H1 (cell line): ENCODE measurements around the gene ZSCAN16. TPM values are rescaled to one million over a fixed set of nuclear protein-coding genes. Genes with fewer than 3 reads are reported as not detected.

Source experiments
- EGR1 ChIP-seq: IDR thresholded peaks from 2 replicates; pipeline ENCODE4 v1.6.1; 2011; ENCODE audit warnings: low read depth, low read length, borderline replicate concordance
- KDM1A ChIP-seq: fragments of 200-600, 300-600 bp; sonication (generic); IDR thresholded peaks from 2 replicates; pipeline ENCODE4 v1.7.1; 2016; ENCODE audit warnings: mild to moderate bottlenecking, low read length, borderline replicate concordance
- KDM5A ChIP-seq: fragments of 200-600 bp; IDR thresholded peaks from 2 replicates; pipeline ENCODE4 v1.7.1; 2012; ENCODE audit warnings: mild to moderate bottlenecking, low read length, inconsistent platforms, mixed read lengths
- MAX ChIP-seq: IDR thresholded peaks from 2 replicates; pipeline ENCODE4 v1.6.1; 2012; ENCODE audit warnings: inconsistent platforms
- RNF2 ChIP-seq: fragments of 200-900, 300-1000 bp; sonication (generic); IDR thresholded peaks from 2 replicates; pipeline ENCODE4 v1.7.1; 2016; ENCODE audit warnings: borderline replicate concordance, low read depth, mild to moderate bottlenecking, antibody characterized with exemption, low read length; ENCODE audit not compliant: poor library complexity, severe bottlenecking; ENCODE audit errors: missing control alignments
- SUZ12 ChIP-seq: fragments of 200-600 bp; sonication (generic); IDR thresholded peaks from 2 replicates; pipeline ENCODE4 v1.6.1; 2012; ENCODE audit warnings: mild to moderate bottlenecking, inconsistent platforms, low read length, moderate library complexity, mixed read lengths
- TEAD4 ChIP-seq: IDR thresholded peaks from 2 replicates; pipeline ENCODE4 v1.6.1; 2012; ENCODE audit warnings: low read depth, low read length, inconsistent platforms, mixed read lengths
- YY1 ChIP-seq: IDR thresholded peaks from 2 replicates; pipeline ENCODE4 v1.6.1; 2011; ENCODE audit warnings: low read depth, mild to moderate bottlenecking, low read length
- polyA plus RNA-seq, 7 experiments: library from polyadenylated mRNA; depleted of rRNA in 3 of 7; stranded (reverse) in 5 of 7; unstranded in 2 of 7; fragments of >200 nt in 5 of 7; fragments of 200-250 nt in 2 of 7; gene quantifications; 1 replicate in 5 of 7; 2 replicates in 1 of 7; 4 replicates in 1 of 7; pipeline versions ENCODE4 v1.2.1 to v1.2.3, GENCODE V29; 2011 to 2013; ENCODE audit warnings: missing spikeins in 2 of 7, mixed read lengths in 2 of 7
- total RNA-seq: library from RNA; stranded (reverse); fragmentation: NEBNext Ultra II Directional; extraction: Animal tissue kit (Norgen Biotek cat#: 25700); gene quantifications from 2 replicates; pipeline ENCODE4 v1.2.1, GENCODE V29; 2021
- TF ChIP-seq, protein P1 (sequence below): fragments of 300-600 bp; sonication (generic); IDR thresholded peaks from 2 replicates; pipeline ENCODE4 v1.7.1; 2012; ENCODE audit warnings: low read length, moderate library complexity, mild to moderate bottlenecking, inconsistent platforms; ENCODE audit not compliant: insufficient replicate concordance

ZSCAN16 gene
- total and polyA plus RNA-seq, 2 of the 8 experiments (the other 6 are each of a cell fraction or from before 2014, with no cell fraction given): 3.6 to 9.4 TPM

DNA sequence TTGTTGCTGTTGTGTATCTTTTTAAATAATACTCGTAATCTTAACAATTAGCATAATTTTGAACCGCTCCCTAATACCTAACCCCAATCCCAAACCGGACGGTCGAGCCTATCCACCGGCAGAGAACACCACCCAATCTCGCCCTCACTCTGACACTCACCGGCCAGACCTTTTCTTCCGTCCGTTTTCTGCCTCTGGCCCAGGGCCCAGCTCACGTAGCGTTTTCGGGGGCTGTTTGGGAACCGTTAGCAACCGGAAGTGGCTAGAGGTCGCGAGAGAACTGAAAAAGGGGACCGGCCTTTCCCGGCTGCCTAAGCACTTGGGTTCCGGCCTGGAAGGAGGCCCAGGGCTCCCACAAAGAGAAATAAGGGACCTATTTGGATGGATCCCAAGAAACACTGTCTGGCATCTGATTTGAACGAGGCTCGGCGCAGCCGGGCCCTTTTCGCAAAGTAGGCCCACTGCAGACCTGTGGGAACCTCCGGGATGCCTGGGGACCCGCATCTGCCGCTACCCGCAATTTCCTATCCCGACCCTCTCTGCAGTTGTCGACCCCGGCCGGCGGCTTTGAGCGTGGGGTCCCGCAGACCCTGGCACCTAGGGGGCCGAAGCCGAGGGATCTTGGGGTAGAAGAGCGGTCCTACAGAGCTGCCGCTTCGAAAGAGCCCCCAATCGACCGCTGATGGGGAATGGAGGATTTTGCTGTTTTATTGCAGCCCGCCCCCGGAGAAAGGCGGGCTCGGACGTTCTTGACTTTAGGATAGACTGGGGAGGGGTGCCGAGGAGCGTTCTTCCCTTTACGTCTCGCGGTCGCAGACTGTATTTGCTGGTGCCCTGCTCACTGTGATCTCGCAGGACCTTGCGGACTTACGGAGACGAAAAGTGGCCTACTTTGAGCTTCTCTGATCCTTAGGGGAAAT is 12.4 kb downstream of the ZSCAN16 start (continued):
- TF ChIP-seq, protein P1, sequence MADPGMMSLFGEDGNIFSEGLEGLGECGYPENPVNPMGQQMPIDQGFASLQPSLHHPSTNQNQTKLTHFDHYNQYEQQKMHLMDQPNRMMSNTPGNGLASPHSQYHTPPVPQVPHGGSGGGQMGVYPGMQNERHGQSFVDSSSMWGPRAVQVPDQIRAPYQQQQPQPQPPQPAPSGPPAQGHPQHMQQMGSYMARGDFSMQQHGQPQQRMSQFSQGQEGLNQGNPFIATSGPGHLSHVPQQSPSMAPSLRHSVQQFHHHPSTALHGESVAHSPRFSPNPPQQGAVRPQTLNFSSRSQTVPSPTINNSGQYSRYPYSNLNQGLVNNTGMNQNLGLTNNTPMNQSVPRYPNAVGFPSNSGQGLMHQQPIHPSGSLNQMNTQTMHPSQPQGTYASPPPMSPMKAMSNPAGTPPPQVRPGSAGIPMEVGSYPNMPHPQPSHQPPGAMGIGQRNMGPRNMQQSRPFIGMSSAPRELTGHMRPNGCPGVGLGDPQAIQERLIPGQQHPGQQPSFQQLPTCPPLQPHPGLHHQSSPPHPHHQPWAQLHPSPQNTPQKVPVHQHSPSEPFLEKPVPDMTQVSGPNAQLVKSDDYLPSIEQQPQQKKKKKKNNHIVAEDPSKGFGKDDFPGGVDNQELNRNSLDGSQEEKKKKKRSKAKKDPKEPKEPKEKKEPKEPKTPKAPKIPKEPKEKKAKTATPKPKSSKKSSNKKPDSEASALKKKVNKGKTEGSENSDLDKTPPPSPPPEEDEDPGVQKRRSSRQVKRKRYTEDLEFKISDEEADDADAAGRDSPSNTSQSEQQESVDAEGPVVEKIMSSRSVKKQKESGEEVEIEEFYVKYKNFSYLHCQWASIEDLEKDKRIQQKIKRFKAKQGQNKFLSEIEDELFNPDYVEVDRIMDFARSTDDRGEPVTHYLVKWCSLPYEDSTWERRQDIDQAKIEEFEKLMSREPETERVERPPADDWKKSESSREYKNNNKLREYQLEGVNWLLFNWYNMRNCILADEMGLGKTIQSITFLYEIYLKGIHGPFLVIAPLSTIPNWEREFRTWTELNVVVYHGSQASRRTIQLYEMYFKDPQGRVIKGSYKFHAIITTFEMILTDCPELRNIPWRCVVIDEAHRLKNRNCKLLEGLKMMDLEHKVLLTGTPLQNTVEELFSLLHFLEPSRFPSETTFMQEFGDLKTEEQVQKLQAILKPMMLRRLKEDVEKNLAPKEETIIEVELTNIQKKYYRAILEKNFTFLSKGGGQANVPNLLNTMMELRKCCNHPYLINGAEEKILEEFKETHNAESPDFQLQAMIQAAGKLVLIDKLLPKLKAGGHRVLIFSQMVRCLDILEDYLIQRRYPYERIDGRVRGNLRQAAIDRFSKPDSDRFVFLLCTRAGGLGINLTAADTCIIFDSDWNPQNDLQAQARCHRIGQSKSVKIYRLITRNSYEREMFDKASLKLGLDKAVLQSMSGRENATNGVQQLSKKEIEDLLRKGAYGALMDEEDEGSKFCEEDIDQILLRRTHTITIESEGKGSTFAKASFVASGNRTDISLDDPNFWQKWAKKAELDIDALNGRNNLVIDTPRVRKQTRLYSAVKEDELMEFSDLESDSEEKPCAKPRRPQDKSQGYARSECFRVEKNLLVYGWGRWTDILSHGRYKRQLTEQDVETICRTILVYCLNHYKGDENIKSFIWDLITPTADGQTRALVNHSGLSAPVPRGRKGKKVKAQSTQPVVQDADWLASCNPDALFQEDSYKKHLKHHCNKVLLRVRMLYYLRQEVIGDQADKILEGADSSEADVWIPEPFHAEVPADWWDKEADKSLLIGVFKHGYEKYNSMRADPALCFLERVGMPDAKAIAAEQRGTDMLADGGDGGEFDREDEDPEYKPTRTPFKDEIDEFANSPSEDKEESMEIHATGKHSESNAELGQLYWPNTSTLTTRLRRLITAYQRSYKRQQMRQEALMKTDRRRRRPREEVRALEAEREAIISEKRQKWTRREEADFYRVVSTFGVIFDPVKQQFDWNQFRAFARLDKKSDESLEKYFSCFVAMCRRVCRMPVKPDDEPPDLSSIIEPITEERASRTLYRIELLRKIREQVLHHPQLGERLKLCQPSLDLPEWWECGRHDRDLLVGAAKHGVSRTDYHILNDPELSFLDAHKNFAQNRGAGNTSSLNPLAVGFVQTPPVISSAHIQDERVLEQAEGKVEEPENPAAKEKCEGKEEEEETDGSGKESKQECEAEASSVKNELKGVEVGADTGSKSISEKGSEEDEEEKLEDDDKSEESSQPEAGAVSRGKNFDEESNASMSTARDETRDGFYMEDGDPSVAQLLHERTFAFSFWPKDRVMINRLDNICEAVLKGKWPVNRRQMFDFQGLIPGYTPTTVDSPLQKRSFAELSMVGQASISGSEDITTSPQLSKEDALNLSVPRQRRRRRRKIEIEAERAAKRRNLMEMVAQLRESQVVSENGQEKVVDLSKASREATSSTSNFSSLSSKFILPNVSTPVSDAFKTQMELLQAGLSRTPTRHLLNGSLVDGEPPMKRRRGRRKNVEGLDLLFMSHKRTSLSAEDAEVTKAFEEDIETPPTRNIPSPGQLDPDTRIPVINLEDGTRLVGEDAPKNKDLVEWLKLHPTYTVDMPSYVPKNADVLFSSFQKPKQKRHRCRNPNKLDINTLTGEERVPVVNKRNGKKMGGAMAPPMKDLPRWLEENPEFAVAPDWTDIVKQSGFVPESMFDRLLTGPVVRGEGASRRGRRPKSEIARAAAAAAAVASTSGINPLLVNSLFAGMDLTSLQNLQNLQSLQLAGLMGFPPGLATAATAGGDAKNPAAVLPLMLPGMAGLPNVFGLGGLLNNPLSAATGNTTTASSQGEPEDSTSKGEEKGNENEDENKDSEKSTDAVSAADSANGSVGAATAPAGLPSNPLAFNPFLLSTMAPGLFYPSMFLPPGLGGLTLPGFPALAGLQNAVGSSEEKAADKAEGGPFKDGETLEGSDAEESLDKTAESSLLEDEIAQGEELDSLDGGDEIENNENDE: no peak
- TF ChIP-seq RNF2: no peak
- TF ChIP-seq EGR1: peak; percentile 42; the same call in 1 of the 2 replicates
- TF ChIP-seq KDM5A: peak; percentile 76
- peak; percentile 96 for TF ChIP-seq KDM1A
- no peak for TF ChIP-seq SUZ12
- no peak for TF ChIP-seq MAX
- TF ChIP-seq TEAD4: no peak
- peak; percentile 73 for TF ChIP-seq YY1
